Duodenal mucosa (tissue), 2 donors: Measurements from ENCODE around the gene HS6ST3.

Source experiments
- H3K27ac ChIP-seq: one replicate; pipeline ENCODE4 v1.7.0; 2013; ENCODE audit warnings: low read depth, low read length
- H3K27me3 ChIP-seq, 2 donors: one replicate each; pipeline ENCODE4 v1.7.0; 2013; ENCODE audit warnings: low read length in 2 of 2, control low read depth in 1 of 2; ENCODE audit not compliant: insufficient read depth in 2 of 2, control insufficient read depth in 1 of 2
- H3K36me3 ChIP-seq, 2 donors: one replicate each; pipeline ENCODE4 v1.7.0; 2013; ENCODE audit warnings: low read length in 2 of 2, control low read depth in 1 of 2; ENCODE audit not compliant: insufficient read depth in 2 of 2, control insufficient read depth in 1 of 2
- H3K4me1 ChIP-seq, 2 donors: one replicate each; pipeline ENCODE4 v1.7.0; 2013; ENCODE audit warnings: low read length in 2 of 2, control low read depth in 1 of 2; ENCODE audit not compliant: insufficient read depth in 2 of 2, control insufficient read depth in 1 of 2
- H3K4me3 ChIP-seq, 2 donors: one replicate each; pipeline ENCODE4 v1.7.0; 2013; ENCODE audit warnings: low read length in 2 of 2, low read depth in 1 of 2
- H3K9ac ChIP-seq, 2 donors: one replicate each; pipeline ENCODE4 v1.7.0; 2013; ENCODE audit warnings: low read length in 2 of 2, low read depth in 1 of 2
- H3K9me3 ChIP-seq, 2 donors: one replicate each; pipeline ENCODE4 v1.7.0; 2013; ENCODE audit warnings: low read length in 2 of 2, control low read depth in 1 of 2; ENCODE audit not compliant: control insufficient read depth in 1 of 2

The HS6ST3 gene

DNA sequence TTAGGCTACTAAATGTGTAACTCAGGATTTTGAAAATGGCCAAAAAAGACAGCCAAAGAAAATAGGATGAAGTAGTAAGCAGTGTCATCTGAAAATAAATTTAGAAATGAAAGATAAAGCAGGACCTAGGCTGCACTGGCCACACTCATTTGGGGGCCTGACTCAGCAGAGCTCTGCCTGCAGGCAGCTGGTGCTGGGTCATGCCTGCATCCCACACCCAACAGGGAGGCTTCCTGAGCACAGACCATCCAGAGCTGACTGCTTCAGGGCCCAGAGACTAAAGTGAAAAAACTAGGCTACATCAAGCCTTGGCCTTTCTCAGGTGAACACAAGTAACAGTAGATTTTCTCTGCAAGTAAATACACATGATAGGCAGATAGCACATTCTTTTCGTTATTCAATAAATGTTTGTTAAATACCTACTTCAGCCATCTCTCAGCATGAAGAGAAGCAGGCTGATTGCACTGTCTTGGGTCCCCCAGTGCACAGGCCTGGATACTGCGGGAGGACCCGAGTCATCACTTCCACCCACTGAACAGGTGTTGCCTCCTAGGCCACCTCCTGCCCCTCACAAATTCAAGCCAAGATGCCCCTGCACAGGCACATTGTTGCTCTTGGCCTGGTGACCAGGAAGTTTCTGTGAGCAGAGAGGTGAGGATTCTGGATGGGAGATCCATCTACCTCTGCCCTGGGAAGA lies 620.4 kb downstream of the HS6ST3 start:
- Histone ChIP-seq H3K27ac (no peak overlapping the region), H3K36me3 (no peaks in the 10 kb centered on the region), H3K9ac (no peak overlapping the region), H3K4me1 (no peaks in the 10 kb centered on the region), H3K4me3 (no peak overlapping the region), H3K9me3 (no peaks in the 10 kb centered on the region), H3K27me3 (no peaks in the 10 kb centered on the region)

DNA sequence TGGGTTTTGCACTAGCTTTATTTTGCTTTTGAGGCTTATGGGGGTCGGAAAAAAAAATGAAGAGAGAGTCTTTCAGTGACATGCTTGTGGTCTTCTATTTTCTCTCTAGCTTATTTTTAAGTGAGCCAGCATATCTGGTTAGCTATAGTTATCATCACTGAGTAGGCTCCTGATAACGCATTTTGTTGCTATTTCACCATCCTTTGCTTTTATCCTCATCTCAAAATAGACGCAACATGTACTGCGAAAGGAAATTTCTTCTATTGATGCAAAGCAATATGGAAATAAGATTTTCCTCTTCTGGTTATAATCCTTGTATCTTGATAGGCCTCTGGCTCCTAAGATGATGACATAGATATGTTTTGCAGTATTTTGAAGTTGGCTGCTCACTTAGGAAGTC lies 630.5 kb downstream of the HS6ST3 start:
- no peaks in the 10 kb centered on the region for H3K27me3 ChIP-seq
- no peaks in the 10 kb centered on the region for H3K36me3 ChIP-seq
- H3K4me1 ChIP-seq: no peaks in the 10 kb centered on the region
- H3K27ac ChIP-seq: no peak overlapping the region
- no peak overlapping the region for H3K4me3 ChIP-seq
- H3K9me3 ChIP-seq: no peaks in the 10 kb centered on the region
- H3K9ac ChIP-seq: no peak overlapping the region

DNA sequence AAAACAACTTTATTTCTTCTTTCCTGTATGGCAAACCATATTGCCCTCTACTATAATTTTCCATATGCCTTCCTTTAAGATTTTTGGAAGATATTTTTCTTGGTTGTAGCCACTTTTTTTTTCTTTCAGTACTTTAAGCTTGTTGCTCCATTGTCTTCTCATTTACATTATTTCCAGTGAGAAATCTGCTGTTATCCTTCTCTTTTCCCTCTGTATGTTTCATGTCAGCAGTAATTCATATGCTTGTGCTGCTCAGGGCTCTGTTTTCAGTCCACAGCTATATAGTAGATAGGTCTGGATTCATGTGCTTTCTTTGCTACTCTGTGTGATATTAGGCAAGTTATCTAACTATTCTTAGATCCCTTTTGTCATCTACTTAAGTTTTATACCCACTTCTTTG lies 636.7 kb downstream of the HS6ST3 start:
- Histone ChIP-seq H3K36me3 (no peaks in the 10 kb centered on the region), H3K9ac (no peak overlapping the region), H3K9me3 (no peaks in the 10 kb centered on the region), H3K27ac (no peak overlapping the region), H3K27me3 (no peaks in the 10 kb centered on the region), H3K4me1 (no peaks in the 10 kb centered on the region), H3K4me3 (no peak overlapping the region)

DNA sequence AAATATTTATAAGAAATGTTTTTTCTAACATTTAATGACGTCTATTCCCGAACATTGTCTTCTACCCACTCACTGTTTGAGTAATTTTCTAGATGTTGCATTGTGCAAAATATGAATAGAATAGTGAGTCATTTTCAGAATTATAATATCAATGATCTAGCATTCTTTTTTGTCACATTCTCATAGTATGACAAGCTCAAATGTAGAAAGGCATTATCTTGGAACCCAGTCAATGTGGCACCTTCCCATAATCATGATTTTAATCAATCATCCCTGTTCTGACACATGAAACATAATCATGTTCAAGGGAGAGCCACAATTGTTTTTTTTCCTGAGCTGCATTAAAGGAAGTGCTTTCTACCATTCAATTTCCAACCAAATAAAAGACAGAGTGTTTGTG lies 638.6 kb downstream of the HS6ST3 start:
- Histone ChIP-seq H3K9me3 (no peaks in the 10 kb centered on the region), H3K4me3 (no peak overlapping the region), H3K27me3 (no peaks in the 10 kb centered on the region), H3K4me1 (no peaks in the 10 kb centered on the region), H3K36me3 (no peaks in the 10 kb centered on the region), H3K27ac (no peak overlapping the region), H3K9ac (no peak overlapping the region)

DNA sequence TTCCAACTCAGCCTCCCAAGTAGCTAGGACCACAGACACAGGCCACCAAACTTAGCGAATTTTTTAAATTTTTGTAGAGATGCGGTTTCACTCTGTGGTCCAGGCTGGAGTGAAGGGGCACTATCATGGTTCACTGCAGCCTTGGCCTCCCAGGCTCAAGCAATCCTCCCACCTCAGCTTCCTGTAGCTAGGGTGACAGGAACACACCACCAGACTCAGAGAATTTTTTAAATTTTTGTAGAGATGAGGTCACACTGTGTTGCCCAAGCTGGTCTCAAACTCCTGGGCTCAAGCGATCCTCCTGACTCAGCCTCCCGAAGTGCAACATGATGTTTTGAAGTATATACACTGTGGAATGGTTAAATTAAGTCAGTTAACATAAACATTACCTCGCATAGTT lies 640.8 kb downstream of the HS6ST3 start:
- H3K9ac ChIP-seq: no peak overlapping the region
- no peaks in the 10 kb centered on the region for H3K27me3 ChIP-seq
- no peak overlapping the region for H3K27ac ChIP-seq
- no peaks in the 10 kb centered on the region for H3K9me3 ChIP-seq
- no peaks in the 10 kb centered on the region for H3K36me3 ChIP-seq
- H3K4me1 ChIP-seq: no peaks in the 10 kb centered on the region
- no peak overlapping the region for H3K4me3 ChIP-seq

DNA sequence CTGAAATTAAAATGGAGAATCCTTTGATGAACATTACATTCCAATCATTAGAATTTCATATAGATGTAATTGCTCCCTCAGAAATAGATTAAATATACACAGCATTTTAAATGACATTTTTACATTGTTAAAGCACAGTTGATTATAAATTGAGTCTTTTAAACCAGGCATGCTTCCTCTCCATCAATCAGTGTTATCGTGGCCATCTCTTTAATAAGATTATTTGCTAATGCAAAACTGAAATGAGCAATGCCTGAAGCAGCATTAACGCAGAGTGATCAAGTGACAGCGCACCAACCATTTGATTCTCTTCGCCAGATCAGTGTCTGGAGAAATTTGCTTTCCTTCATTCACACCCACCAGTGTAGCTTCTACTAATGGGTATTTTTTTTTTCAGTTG lies 644.6 kb downstream of the HS6ST3 start:
- Histone ChIP-seq H3K27me3 (no peaks in the 10 kb centered on the region), H3K9ac (no peak overlapping the region), H3K27ac (no peak overlapping the region), H3K9me3 (no peaks in the 10 kb centered on the region), H3K4me3 (no peak overlapping the region), H3K36me3 (no peaks in the 10 kb centered on the region), H3K4me1 (no peaks in the 10 kb centered on the region)

DNA sequence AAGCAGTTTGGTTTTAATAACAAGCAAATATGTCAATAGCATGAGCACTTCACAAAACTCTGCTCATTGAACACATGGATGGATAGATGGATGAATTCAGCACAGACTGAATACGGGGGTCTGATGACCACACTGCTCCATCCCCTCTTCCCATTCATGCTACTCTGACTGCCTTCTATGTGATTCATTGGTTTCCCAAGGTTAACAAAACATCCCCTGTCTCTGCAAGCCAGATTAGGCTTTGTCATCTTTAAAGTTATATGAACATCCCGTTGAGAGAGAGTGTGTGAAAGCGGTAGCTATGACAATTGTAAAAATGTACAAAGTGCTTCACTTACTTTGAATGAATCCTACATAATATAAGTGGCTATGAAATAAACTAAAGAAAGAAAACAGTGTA lies 651.9 kb downstream of the HS6ST3 start:
- Histone ChIP-seq H3K9ac (no peak overlapping the region), H3K4me3 (no peak overlapping the region), H3K9me3 (no peaks in the 10 kb centered on the region), H3K27me3 (no peaks in the 10 kb centered on the region), H3K4me1 (no peaks in the 10 kb centered on the region), H3K27ac (no peak overlapping the region), H3K36me3 (no peaks in the 10 kb centered on the region)

DNA sequence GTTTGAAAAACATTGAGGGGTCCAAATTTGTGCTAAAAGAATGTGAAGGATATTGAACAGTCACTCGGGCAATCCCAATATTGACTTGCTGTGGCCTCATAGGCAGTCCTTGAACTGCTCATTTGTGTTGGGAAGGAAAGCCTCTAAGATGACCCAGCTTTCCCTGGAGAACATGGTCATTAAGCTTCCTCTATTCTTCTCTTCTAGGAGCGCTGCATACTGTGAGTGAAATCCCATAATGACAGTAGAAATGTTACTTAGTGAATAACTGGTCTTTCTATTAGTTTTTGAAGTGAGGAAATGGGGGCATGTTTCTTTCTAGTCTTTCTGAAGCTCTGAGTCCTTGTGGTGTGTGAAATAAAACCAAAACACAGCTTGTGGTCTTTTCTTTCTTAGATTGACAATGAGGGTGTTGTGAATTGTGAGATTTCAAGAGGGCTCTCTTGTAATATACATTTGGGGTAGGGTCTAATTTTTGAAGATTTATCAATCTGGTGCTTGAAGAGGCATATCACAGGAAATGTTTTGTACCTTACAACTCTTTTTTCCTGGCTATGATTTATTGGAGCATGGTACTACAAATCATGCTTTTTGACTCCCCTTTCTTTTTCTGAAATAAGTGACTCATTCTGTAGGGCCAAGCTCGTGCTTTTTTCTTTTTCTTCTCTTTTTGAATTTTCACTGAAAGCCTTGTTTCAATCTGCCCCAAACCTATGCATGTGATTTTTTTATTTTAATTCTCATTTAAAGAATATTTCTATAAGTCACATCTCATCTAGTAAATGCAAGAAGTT lies 653.6 kb downstream of the HS6ST3 start:
- Histone ChIP-seq H3K9ac (no peak overlapping the region), H3K36me3 (no peaks in the 10 kb centered on the region), H3K9me3 (no peaks in the 10 kb centered on the region), H3K4me3 (no peak overlapping the region), H3K27ac (no peak overlapping the region), H3K27me3 (no peaks in the 10 kb centered on the region), H3K4me1 (no peaks in the 10 kb centered on the region)

DNA sequence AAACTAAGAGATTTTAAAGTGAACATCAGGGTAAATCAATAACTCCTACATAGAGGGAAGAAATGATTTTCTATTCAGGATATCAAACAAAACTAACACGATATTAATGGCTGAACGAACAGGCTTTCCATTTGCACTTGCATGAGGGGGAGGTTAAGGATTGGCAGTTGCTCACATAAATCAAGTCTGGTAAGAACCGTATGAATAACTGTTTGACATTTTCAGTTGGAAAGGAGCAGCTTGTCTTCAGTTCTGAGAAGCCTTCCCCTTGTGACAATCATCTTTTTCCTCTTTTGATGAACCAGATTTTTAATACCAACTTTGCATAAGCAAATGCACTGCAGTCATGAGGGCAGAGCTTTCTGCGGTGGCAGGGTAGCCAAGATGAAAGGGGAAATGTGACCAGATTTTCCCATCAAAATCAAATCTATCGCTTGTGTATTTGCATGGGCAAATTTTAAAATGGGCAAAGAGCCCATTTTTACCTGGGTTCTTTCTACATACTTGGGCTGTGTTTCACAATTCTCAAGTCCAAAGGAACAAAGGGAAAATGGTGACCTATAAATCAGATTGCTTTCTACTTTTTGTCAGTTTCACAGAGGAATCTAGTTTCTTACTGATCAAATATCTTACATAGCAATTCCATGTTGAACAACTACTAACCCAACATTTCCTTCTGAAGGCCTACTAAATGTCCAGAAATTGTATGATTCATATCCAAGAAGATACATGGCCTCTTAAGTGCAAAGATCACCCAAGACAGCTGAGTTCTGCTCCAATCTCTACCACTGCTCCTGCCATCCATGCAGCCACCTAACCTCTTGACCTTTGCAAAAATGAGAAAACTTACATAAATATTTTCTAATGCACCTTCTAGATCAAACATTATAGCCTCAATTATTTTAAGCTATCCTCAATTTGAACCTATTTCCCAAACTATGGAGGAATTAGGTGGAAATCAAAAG lies 654.7 kb downstream of the HS6ST3 start:
- Histone ChIP-seq H3K36me3 (no peaks in the 10 kb centered on the region), H3K9me3 (no peaks in the 10 kb centered on the region), H3K27ac (no peak overlapping the region), H3K4me1 (no peaks in the 10 kb centered on the region), H3K27me3 (no peaks in the 10 kb centered on the region), H3K9ac (no peak overlapping the region), H3K4me3 (no peak overlapping the region)

DNA sequence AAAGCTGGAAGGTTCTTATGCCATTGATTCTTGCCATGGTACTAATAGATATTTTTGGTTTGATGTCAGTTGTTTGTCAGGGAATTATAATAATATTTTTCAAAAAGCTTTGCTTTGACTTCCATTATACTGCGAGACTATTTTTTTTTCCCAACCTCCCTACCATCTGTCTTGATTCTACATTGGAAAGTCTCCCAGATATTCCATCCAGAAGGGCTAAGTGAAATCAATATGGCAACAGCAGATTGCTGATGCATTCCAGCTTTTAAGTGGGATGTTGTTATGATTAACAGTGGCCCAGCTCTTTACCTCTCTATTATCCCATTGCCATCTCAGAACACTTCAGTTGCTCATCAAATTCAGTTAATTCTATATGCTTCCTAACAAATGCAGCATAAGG lies 657.0 kb downstream of the HS6ST3 start:
- no peaks in the 10 kb centered on the region for H3K9me3 ChIP-seq
- H3K36me3 ChIP-seq: no peaks in the 10 kb centered on the region
- no peaks in the 10 kb centered on the region for H3K4me1 ChIP-seq
- H3K9ac ChIP-seq: no peak overlapping the region
- no peak overlapping the region for H3K4me3 ChIP-seq
- no peak overlapping the region for H3K27ac ChIP-seq
- no peaks in the 10 kb centered on the region for H3K27me3 ChIP-seq
